ENCODE results near the gene USP54. TPM values are rescaled to one million over a fixed set of nuclear protein-coding genes. Genes with fewer than 3 reads are reported as not detected.
"Not testable (repeated sequence)": the region's sequence is repeated elsewhere in the genome, so short reads cannot be mapped to it uniquely, and the experiment has no call there.

Gene USP54
- total and polyA plus RNA-seq, 2 donors (not counting 1 experiment from before 2014, with no cell fraction given), result 7.8 to 9.9 TPM

DNA sequence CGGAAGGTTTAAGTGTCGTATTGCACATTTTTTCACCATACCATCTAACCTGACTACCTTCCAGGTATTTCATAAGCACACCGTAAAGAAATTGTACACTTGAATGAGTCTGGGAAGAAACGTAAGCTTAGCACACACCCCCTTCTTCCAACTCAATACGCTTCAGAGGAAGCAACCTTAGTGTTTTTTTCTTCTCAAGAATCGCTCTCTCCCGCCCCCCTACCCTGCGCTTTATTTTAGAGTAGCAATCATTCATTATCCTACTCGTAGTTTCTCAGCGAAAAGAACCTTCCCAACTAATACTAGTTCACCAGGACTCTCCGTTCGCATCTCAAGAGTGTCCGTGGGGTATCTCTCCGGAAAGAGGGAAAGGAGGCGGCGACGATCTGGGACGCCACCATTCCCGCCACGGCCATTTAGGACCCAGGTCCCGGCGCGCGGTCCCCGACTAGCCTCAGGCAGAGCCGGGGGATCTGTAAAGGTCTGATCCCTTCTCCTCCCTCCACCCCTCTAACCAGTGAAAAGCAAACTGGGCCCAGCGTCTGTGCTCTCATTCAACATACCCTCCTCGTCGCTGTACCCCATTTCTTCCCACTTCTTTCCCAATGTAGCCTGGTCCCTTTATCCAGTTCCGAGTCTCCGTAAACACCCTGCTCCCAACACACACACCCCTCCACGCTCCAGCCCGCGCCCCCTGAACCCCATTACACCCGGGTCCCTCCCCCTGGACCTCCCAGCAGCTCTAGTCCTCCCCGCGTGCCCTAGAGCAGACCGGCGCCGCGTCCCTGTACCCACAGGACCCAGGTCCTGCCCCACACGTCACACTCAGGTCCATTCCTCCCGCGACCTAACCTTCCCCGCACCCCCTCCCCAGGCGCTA lies 34.1 kb upstream of the USP54 start:
- peak overlapping the region; percentile 92 for H3K4me2 ChIP-seq (ENCODE audit: extremely low read depth, insufficient read depth, low read length)
- H3K9ac ChIP-seq (ENCODE audit: insufficient read depth, low read length), result peak overlapping the region; percentile 67
- TF ChIP-seq, protein P1, sequence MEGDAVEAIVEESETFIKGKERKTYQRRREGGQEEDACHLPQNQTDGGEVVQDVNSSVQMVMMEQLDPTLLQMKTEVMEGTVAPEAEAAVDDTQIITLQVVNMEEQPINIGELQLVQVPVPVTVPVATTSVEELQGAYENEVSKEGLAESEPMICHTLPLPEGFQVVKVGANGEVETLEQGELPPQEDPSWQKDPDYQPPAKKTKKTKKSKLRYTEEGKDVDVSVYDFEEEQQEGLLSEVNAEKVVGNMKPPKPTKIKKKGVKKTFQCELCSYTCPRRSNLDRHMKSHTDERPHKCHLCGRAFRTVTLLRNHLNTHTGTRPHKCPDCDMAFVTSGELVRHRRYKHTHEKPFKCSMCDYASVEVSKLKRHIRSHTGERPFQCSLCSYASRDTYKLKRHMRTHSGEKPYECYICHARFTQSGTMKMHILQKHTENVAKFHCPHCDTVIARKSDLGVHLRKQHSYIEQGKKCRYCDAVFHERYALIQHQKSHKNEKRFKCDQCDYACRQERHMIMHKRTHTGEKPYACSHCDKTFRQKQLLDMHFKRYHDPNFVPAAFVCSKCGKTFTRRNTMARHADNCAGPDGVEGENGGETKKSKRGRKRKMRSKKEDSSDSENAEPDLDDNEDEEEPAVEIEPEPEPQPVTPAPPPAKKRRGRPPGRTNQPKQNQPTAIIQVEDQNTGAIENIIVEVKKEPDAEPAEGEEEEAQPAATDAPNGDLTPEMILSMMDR (conservative IDR thresholded peaks at IDR 0.05 in 1 of 2, IDR thresholded peaks at IDR 0.05 in 1 of 2; ENCODE audit: low read depth in 1 of 2, low read length in 2 of 2), result no peak
- no peak for TF ChIP-seq EZH2 (IDR thresholded peaks at IDR 0.05; ENCODE audit: low read length, missing control alignments)
- peak overlapping the region; percentile 96 for H2AFZ ChIP-seq (ENCODE audit: low read length)
- H3K27ac ChIP-seq (ENCODE audit: insufficient read depth, low read length), result peak overlapping the region; percentile 78
- H3K79me2 ChIP-seq (ENCODE audit: control insufficient read depth, insufficient read depth, low read length), result no peaks in the 10 kb centered on the region
- H3K4me1 ChIP-seq (ENCODE audit: control insufficient read depth, extremely low read depth, insufficient read depth, low read length), result peaks cover 6% of the 10 kb centered on the region
- no peaks in the 10 kb centered on the region for H3K36me3 ChIP-seq (ENCODE audit: control insufficient read depth, insufficient read depth, low read length)
- no peaks in the 10 kb centered on the region for H3K27me3 ChIP-seq (ENCODE audit: control insufficient read depth, insufficient read depth, low read length)
- H3K4me3 ChIP-seq (replicated peaks in 1 of 4; ENCODE audit: control extremely low read depth in 1 of 4, insufficient read depth in 1 of 4, low read depth in 3 of 4, low read length in 4 of 4), result peak overlapping the region; percentile 79 to 95 (median 88)
- DNase-seq (ENCODE audit: low read depth in 2 of 2), result peak; percentile 25 to 42
- no peaks in the 10 kb centered on the region for H4K20me1 ChIP-seq (ENCODE audit: control insufficient read depth, extremely low read depth, insufficient read depth, low read length)
- no peaks in the 10 kb centered on the region for H3K9me3 ChIP-seq (ENCODE audit: control insufficient read depth, insufficient read depth, low read depth, low read length)

GRCh38 chr10:73623056-73623455 lies 31.9 kb upstream of the USP54 start:
- Histone ChIP-seq H4K20me1 (ENCODE audit: control insufficient read depth, extremely low read depth, insufficient read depth, low read length) (no peaks in the 10 kb centered on the region), H3K27me3 (ENCODE audit: control insufficient read depth, insufficient read depth, low read length) (no peaks in the 10 kb centered on the region), H2AFZ (ENCODE audit: low read length) (no peak overlapping the region), H3K9ac (ENCODE audit: insufficient read depth, low read length) (no peak overlapping the region), H3K4me1 (ENCODE audit: control insufficient read depth, extremely low read depth, insufficient read depth, low read length) (peaks cover 6% of the 10 kb centered on the region), H3K4me2 (ENCODE audit: extremely low read depth, insufficient read depth, low read length) (no peak overlapping the region), H3K9me3 (ENCODE audit: control insufficient read depth, insufficient read depth, low read depth, low read length) (no peaks in the 10 kb centered on the region), H3K4me3 (replicated peaks in 1 of 4; ENCODE audit: control extremely low read depth in 1 of 4, insufficient read depth in 1 of 4, low read depth in 3 of 4, low read length in 4 of 4) (no peak overlapping the region), H3K27ac (ENCODE audit: insufficient read depth, low read length) (no peak overlapping the region), H3K79me2 (ENCODE audit: control insufficient read depth, insufficient read depth, low read length) (no peaks in the 10 kb centered on the region), H3K36me3 (ENCODE audit: control insufficient read depth, insufficient read depth, low read length) (no peaks in the 10 kb centered on the region)
- DNase-seq (ENCODE audit: low read depth in 2 of 2), result no peak
- TF ChIP-seq EZH2 (IDR thresholded peaks at IDR 0.05; ENCODE audit: low read length, missing control alignments), result no peak
- TF ChIP-seq, protein P1 (conservative IDR thresholded peaks at IDR 0.05 in 1 of 2, IDR thresholded peaks at IDR 0.05 in 1 of 2; ENCODE audit: low read depth in 1 of 2, low read length in 2 of 2), result no peak

- H3K4me2 ChIP-seq (ENCODE audit: extremely low read depth, insufficient read depth, low read length); H4K20me1 ChIP-seq (ENCODE audit: control insufficient read depth, extremely low read depth, insufficient read depth, low read length); H3K27me3 ChIP-seq (ENCODE audit: control insufficient read depth, insufficient read depth, low read length); H3K4me3 ChIP-seq (replicated peaks in 1 of 4; ENCODE audit: control extremely low read depth in 1 of 4, insufficient read depth in 1 of 4, low read depth in 3 of 4, low read length in 4 of 4); H3K4me1 ChIP-seq (ENCODE audit: control insufficient read depth, extremely low read depth, insufficient read depth, low read length); H3K9ac ChIP-seq (ENCODE audit: insufficient read depth, low read length); H3K36me3 ChIP-seq (ENCODE audit: control insufficient read depth, insufficient read depth, low read length); H2AFZ ChIP-seq (ENCODE audit: low read length); H3K27ac ChIP-seq (ENCODE audit: insufficient read depth, low read length); H3K9me3 ChIP-seq (ENCODE audit: control insufficient read depth, insufficient read depth, low read depth, low read length); DNase-seq (ENCODE audit: low read depth in 2 of 2); H3K79me2 ChIP-seq (ENCODE audit: control insufficient read depth, insufficient read depth, low read length): not testable (repeated sequence)
These were observed 29.8 kb upstream of the USP54 start for GRCh38 chr10:73620974-73621373.

DNA sequence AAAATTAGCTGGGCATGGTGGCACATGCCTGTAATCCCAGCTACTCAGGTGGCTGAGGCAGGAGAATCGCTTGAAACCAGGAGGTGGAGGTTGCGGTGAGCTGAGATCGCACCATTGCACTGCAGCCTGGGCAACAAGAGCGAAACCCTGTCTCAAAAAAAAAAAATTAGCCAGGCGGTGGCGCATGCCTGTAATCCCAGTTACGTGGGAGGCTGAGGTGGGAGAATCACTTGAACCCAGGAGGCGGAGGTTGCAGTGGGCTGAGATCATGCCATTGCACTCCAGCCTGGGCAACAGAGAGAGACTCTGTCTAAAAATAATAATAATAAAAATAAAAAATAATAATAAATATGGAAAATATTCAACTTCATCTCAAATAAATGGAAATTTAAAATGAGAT lies 26.0 kb upstream of the USP54 start:
- not testable (repeated sequence) for H3K79me2 ChIP-seq (ENCODE audit: control insufficient read depth, insufficient read depth, low read length); H2AFZ ChIP-seq (ENCODE audit: low read length); H3K9me3 ChIP-seq (ENCODE audit: control insufficient read depth, insufficient read depth, low read depth, low read length); H3K4me2 ChIP-seq (ENCODE audit: extremely low read depth, insufficient read depth, low read length); H3K4me1 ChIP-seq (ENCODE audit: control insufficient read depth, extremely low read depth, insufficient read depth, low read length); H4K20me1 ChIP-seq (ENCODE audit: control insufficient read depth, extremely low read depth, insufficient read depth, low read length); DNase-seq (ENCODE audit: low read depth in 2 of 2); H3K4me3 ChIP-seq (replicated peaks in 1 of 4; ENCODE audit: control extremely low read depth in 1 of 4, insufficient read depth in 1 of 4, low read depth in 3 of 4, low read length in 4 of 4); H3K27me3 ChIP-seq (ENCODE audit: control insufficient read depth, insufficient read depth, low read length); H3K9ac ChIP-seq (ENCODE audit: insufficient read depth, low read length); H3K36me3 ChIP-seq (ENCODE audit: control insufficient read depth, insufficient read depth, low read length); H3K27ac ChIP-seq (ENCODE audit: insufficient read depth, low read length)
